GM20000 (cell line): ENCODE measurements around the gene DPYSL4.

Source experiments
- DNase-seq: peaks from one replicate; pipeline ENCODE4 v3.0.0; 2012; ENCODE audit warnings: low spot score
- CTCF ChIP-seq: IDR thresholded peaks from 2 replicates; pipeline ENCODE4 v1.5.1; 2012; ENCODE audit warnings: mild to moderate bottlenecking, control low read depth; ENCODE audit errors: extremely low read depth, missing control alignments

Gene DPYSL4

GRCh38 chr10:132253092-132253687, 66.4 kb downstream of the DPYSL4 start:
- no peak for TF ChIP-seq CTCF
- no peak for DNase-seq

DNA sequence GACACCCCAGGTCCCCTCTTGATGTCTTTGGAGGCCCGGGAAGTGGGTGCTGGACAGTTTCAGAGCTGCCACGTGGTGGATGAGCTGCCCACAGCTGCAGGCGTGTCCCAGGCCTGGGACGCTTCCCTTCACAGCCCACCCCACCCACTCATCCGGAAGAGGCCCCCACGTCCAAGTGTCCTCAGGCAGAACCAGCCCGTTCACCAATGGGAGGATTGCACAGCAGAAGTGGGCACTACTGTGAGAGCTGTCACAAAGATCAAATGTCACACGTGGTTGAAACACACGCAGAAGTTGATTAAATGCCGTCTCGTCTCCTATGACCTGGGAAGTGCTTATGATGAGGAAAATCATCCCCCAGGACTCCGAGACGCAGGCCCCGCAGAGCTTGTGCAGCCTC, 68.1 kb downstream of the DPYSL4 start:
- TF ChIP-seq CTCF: no peak
- no peak for DNase-seq
